PC-3 (cell line): ENCODE data around the gene MYO5B. TPM values are rescaled to one million over a fixed set of nuclear protein-coding genes. Genes with fewer than 3 reads are reported as not detected.

ENCODE experiments used
- ATAC-seq: fragments of 200-7000 bp; cut with Tn5 transposase; 2 replicates; pipeline ENCODE4 v1.9.1; 2020; ENCODE audit warnings: mild to moderate bottlenecking, moderate library complexity
- BruUV-seq: library from RNA; stranded (reverse); fragments of 400-500 nt; replicated peaks from 2 replicates; lab custom pipeline; 2021; lab: Mats Ljungman, UMichigan
- CTCF ChIA-PET: fragments of 300-600 bp; sonication (Branson Sonifier 250); formaldehyde crosslinking; loops from one replicate; lab custom pipeline; 2022; ENCODE audit warnings: antibody characterized with exemption; lab: Charles Lee
- POLR2A ChIA-PET: fragments of 300-600 bp; sonication (Branson Sonifier 250); formaldehyde crosslinking; loops from one replicate; lab custom pipeline; 2022; ENCODE audit warnings: antibody characterized with exemption; ENCODE audit not compliant: unreplicated experiment; lab: Charles Lee
- DNase-seq: peaks from one replicate; pipeline ENCODE4 v3.0.0-alpha.2; 2015
- H2AFZ ChIP-seq: fragments of 300-600 bp; sonication (generic); 2 replicates; pipeline ENCODE4 v1.6.0; 2016; ENCODE audit warnings: antibody characterized with exemption, low read length
- H3F3A ChIP-seq: fragments of 300-600 bp; sonication (generic); one replicate; pipeline ENCODE4 v1.6.0; 2017; ENCODE audit warnings: antibody characterized with exemption, low read length, control low read depth, mild to moderate bottlenecking; ENCODE audit not compliant: unreplicated experiment
- H3K27ac ChIP-seq: fragments of 300-600 bp; sonication (generic); 2 replicates; pipeline ENCODE4 v1.5.1; 2016; ENCODE audit warnings: mild to moderate bottlenecking, low read length
- H3K27me3 ChIP-seq: fragments of 300-600 bp; sonication (generic); 2 replicates; pipeline ENCODE4 v1.6.1; 2016; ENCODE audit warnings: low read length, mixed read lengths
- H3K36me3 ChIP-seq: fragments of 300-600 bp; sonication (generic); 2 replicates; pipeline ENCODE4 v1.6.1; 2016; ENCODE audit warnings: low read depth, mixed run types, low read length, mixed read lengths
- H3K4me1 ChIP-seq: fragments of 300-600 bp; sonication (generic); 2 replicates; pipeline ENCODE4 v1.5.1; 2016; ENCODE audit warnings: low read length; ENCODE audit not compliant: insufficient read depth
- H3K4me2 ChIP-seq: fragments of 300-600 bp; sonication (generic); 2 replicates; pipeline ENCODE4 v1.6.0; 2016; ENCODE audit warnings: low read length
- H3K4me3 ChIP-seq: fragments of 300-600 bp; sonication (generic); 2 replicates; pipeline ENCODE4 v1.5.1; 2016; ENCODE audit warnings: mild to moderate bottlenecking, low read length, mixed read lengths
- H3K79me2 ChIP-seq: fragments of 300-600 bp; sonication (generic); 2 replicates; pipeline ENCODE4 v1.6.1; 2017; ENCODE audit warnings: low read length, mixed read lengths
- H3K9ac ChIP-seq: fragments of 300-600 bp; sonication (generic); 2 replicates; pipeline ENCODE4 v1.6.0; 2016; ENCODE audit warnings: mild to moderate bottlenecking, low read length
- H3K9me2 ChIP-seq: fragments of 300-600 bp; sonication (generic); replicated peaks from 2 replicates; pipeline ENCODE4 v1.6.1; 2016; ENCODE audit warnings: mixed run types, low read length, mixed read lengths
- H3K9me3 ChIP-seq: fragments of 300-600 bp; sonication (generic); 2 replicates; pipeline ENCODE4 v1.6.1; 2016; ENCODE audit warnings: low read length, mixed read lengths
- H4K20me1 ChIP-seq: fragments of 300-600 bp; sonication (generic); 2 replicates; pipeline ENCODE4 v1.6.1; 2016; ENCODE audit warnings: low read length, mixed read lengths
- EZH2 ChIP-seq: fragments of 300-600 bp; sonication (generic); IDR thresholded peaks from one replicate; pipeline ENCODE4 v1.6.1; 2017; ENCODE audit warnings: antibody characterized with exemption, mild to moderate bottlenecking, low read length; ENCODE audit not compliant: unreplicated experiment
- EZH2phosphoT487 ChIP-seq: fragments of 300-600 bp; sonication (generic); IDR thresholded peaks from 2 replicates; pipeline ENCODE4 v1.6.1; 2018; ENCODE audit warnings: mild to moderate bottlenecking, antibody characterized with exemption, low read length, borderline replicate concordance
- intact Hi-C: fragments of 100-400 bp; cut with micrococcal nuclease; formaldehyde crosslinking; loops from 2 replicates; pipeline ENCODE4 v1.9.0; 2023
- total RNA-seq: library from RNA; depleted of rRNA; stranded (reverse); fragments of >200 nt; gene quantifications from 2 replicates; pipeline ENCODE4 v1.2.3, GENCODE V29; 2014
- TF ChIP-seq, protein P1 (sequence below): fragments of 300-600 bp; sonication (generic); conservative IDR thresholded peaks from 2 replicates; pipeline ENCODE4 v1.5.1; 2017; ENCODE audit warnings: antibody characterized with exemption, low read depth, mild to moderate bottlenecking, low read length

MYO5B gene
- total RNA-seq, 1 experiment from 2014 or later, result 10.7 TPM

- H3F3A ChIP-seq, result no peaks in the 10 kb centered on the region
- H4K20me1 ChIP-seq, result no peaks in the 10 kb centered on the region
- no peak overlapping the region for H3K4me2 ChIP-seq
- H3K4me3 ChIP-seq, result no peak overlapping the region
- no peaks in the 10 kb centered on the region for H3K9me3 ChIP-seq
- no peaks in the 10 kb centered on the region for H3K27me3 ChIP-seq
- ChIA-PET POLR2A (no interaction called here), CTCF (no interaction called here)
- H3K9ac ChIP-seq, result no peak overlapping the region
- TF ChIP-seq, protein P1, sequence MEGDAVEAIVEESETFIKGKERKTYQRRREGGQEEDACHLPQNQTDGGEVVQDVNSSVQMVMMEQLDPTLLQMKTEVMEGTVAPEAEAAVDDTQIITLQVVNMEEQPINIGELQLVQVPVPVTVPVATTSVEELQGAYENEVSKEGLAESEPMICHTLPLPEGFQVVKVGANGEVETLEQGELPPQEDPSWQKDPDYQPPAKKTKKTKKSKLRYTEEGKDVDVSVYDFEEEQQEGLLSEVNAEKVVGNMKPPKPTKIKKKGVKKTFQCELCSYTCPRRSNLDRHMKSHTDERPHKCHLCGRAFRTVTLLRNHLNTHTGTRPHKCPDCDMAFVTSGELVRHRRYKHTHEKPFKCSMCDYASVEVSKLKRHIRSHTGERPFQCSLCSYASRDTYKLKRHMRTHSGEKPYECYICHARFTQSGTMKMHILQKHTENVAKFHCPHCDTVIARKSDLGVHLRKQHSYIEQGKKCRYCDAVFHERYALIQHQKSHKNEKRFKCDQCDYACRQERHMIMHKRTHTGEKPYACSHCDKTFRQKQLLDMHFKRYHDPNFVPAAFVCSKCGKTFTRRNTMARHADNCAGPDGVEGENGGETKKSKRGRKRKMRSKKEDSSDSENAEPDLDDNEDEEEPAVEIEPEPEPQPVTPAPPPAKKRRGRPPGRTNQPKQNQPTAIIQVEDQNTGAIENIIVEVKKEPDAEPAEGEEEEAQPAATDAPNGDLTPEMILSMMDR, result peak; percentile 46
- no peak for TF ChIP-seq EZH2phosphoT487
- no peaks in the 10 kb centered on the region for H3K36me3 ChIP-seq
- H3K9me2 ChIP-seq, result no peaks in the 10 kb centered on the region
- no peaks in the 10 kb centered on the region for H3K4me1 ChIP-seq
- ATAC-seq (peak; percentile 55; the same call in 1 of the 2 replicates), DNase-seq (peak; percentile 36)
- H3K79me2 ChIP-seq, result no peaks in the 10 kb centered on the region
- no peak overlapping the region for H2AFZ ChIP-seq
- BruUV-seq, result no TSS peak
- intact Hi-C loops, result loop anchor here (2.0 kb wide), 1 partner anchor 152 kb away; no protein-coding TSS in a partner anchor
- H3K27ac ChIP-seq, result no peak overlapping the region
These were observed 143.7 kb downstream of the MYO5B start for GRCh38 chr18:50051288-50051687.

DNA sequence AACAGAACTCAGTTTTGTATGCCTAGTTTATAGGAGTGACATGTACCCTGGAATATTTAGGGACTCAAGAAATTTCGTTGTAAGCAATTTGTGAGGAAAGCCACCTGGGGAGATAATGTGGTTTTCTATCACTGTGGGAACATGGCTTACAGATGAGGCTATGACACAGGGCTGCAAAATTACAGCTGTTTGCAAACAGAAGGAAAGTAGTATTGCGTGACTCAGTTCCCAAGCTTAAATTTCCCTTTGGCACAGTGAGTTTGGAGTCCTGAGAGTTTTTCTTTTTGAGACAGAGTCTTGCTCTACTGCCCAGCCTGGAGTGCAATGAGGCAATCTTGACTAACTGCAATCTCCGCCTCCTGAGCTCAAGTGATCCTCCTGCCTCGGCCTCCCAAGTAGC, 149.8 kb downstream of the MYO5B start:
- H3K4me3 ChIP-seq, result no peak overlapping the region
- no peak overlapping the region for H3K27ac ChIP-seq
- ChIA-PET CTCF (no interaction called here), POLR2A (no interaction called here)
- no peak overlapping the region for H2AFZ ChIP-seq
- H4K20me1 ChIP-seq, result no peaks in the 10 kb centered on the region
- ATAC-seq (no peak), DNase-seq (no peak)
- no peak overlapping the region for H3K4me2 ChIP-seq
- no peaks in the 10 kb centered on the region for H3K9me3 ChIP-seq
- H3K4me1 ChIP-seq, result no peaks in the 10 kb centered on the region
- no peak for TF ChIP-seq EZH2phosphoT487
- TF ChIP-seq EZH2, result no peak
- TF ChIP-seq, protein P1, result no peak
- H3F3A ChIP-seq, result no peaks in the 10 kb centered on the region
- no peaks in the 10 kb centered on the region for H3K36me3 ChIP-seq
- no peaks in the 10 kb centered on the region for H3K9me2 ChIP-seq
- intact Hi-C loops, result no loop called here
- H3K79me2 ChIP-seq, result no peaks in the 10 kb centered on the region
- H3K27me3 ChIP-seq, result no peaks in the 10 kb centered on the region
- no TSS peak for BruUV-seq
- H3K9ac ChIP-seq, result no peak overlapping the region

GRCh38 chr18:50044402-50044801, 150.5 kb downstream of the MYO5B start:
- Histone ChIP-seq H3K4me2 (no peak overlapping the region), H3K79me2 (no peaks in the 10 kb centered on the region), H3K9ac (no peak overlapping the region), H2AFZ (no peak overlapping the region), H3K4me3 (no peak overlapping the region), H3F3A (no peaks in the 10 kb centered on the region), H3K9me2 (no peaks in the 10 kb centered on the region), H3K4me1 (no peaks in the 10 kb centered on the region), H3K27ac (no peak overlapping the region), H3K9me3 (no peaks in the 10 kb centered on the region), H3K27me3 (no peaks in the 10 kb centered on the region), H4K20me1 (no peaks in the 10 kb centered on the region), H3K36me3 (no peaks in the 10 kb centered on the region)
- BruUV-seq, result no TSS peak
- CTCF ChIA-PET, result no interaction called here
- ATAC-seq (peak; percentile 46; the same call in 1 of the 2 replicates), DNase-seq (no peak)
- no peak for TF ChIP-seq EZH2phosphoT487
- no peak for TF ChIP-seq EZH2
- TF ChIP-seq, protein P1, result no peak
- POLR2A ChIA-PET, result no interaction called here
- intact Hi-C loops, result no loop called here
